Middle frontal gyrus (tissue), 1 donor: ENCODE data around the gene CDHR3.

Source experiments
- DNase-seq: peaks from one replicate; pipeline ENCODE4 v3.0.0-alpha.2; 2015; ENCODE audit warnings: low spot score; ENCODE audit errors: extremely low spot score

The CDHR3 gene

GRCh38 chr7:106023369-106024322, 60.6 kb downstream of the CDHR3 start:
- DNase-seq, result no peak

GRCh38 chr7:106026101-106026500, 63.0 kb downstream of the CDHR3 start:
- no peak for DNase-seq

- DNase-seq, result no peak
These were observed 66.4 kb downstream of the CDHR3 start for GRCh38 chr7:106029451-106029850.

- no peak for DNase-seq
These were observed 66.9 kb downstream of the CDHR3 start for GRCh38 chr7:106029941-106030340.

GRCh38 chr7:106031300-106032035, 68.4 kb downstream of the CDHR3 start:
- peak; percentile 73 for DNase-seq

GRCh38 chr7:106032295-106032694, 69.2 kb downstream of the CDHR3 start:
- no peak for DNase-seq

- DNase-seq, result no peak
These were observed 70.7 kb downstream of the CDHR3 start for GRCh38 chr7:106033735-106034134.

- no peak for DNase-seq
These were observed 71.3 kb downstream of the CDHR3 start for GRCh38 chr7:106034383-106034782.

- DNase-seq, result no peak
These were observed 72.5 kb downstream of the CDHR3 start for GRCh38 chr7:106035568-106035967.

GRCh38 chr7:106036004-106036403, 72.9 kb downstream of the CDHR3 start:
- no peak for DNase-seq

- DNase-seq, result no peak
These were observed 74.6 kb downstream of the CDHR3 start for GRCh38 chr7:106037489-106038176.

GRCh38 chr7:106038289-106038688, 75.2 kb downstream of the CDHR3 start:
- no peak for DNase-seq

GRCh38 chr7:106038916-106039315, 75.9 kb downstream of the CDHR3 start:
- DNase-seq, result no peak

- DNase-seq, result no peak
These were observed 76.5 kb downstream of the CDHR3 start for GRCh38 chr7:106039486-106040060.

GRCh38 chr7:106041140-106041717, 78.2 kb downstream of the CDHR3 start:
- no peak for DNase-seq

- DNase-seq, result no peak
These were observed 79.1 kb downstream of the CDHR3 start for GRCh38 chr7:106042196-106042611.

- no peak for DNase-seq
These were observed 82.1 kb downstream of the CDHR3 start for GRCh38 chr7:106045139-106045538.

GRCh38 chr7:106045586-106045985, 82.5 kb downstream of the CDHR3 start:
- no peak for DNase-seq

- no peak for DNase-seq
These were observed 84.1 kb downstream of the CDHR3 start for GRCh38 chr7:106047184-106047583.

GRCh38 chr7:106047818-106048705, 85.0 kb downstream of the CDHR3 start:
- no peak for DNase-seq
